ENCODE measurements around the gene TOB1. TPM values are rescaled to one million over a fixed set of nuclear protein-coding genes. Genes with fewer than 3 reads are reported as not detected.

Gene TOB1
- total and polyA plus RNA-seq, 2 donors (not counting 1 experiment from before 2014, with no cell fraction given), result 22.0 to 40.5 TPM

- H2AFZ ChIP-seq (ENCODE audit: low read length), result no peak overlapping the region
- H4K20me1 ChIP-seq (ENCODE audit: control insufficient read depth, extremely low read depth, insufficient read depth, low read length), result no peaks in the 10 kb centered on the region
- H3K9ac ChIP-seq (ENCODE audit: insufficient read depth, low read length), result no peak overlapping the region
- no peak overlapping the region for H3K27ac ChIP-seq (ENCODE audit: insufficient read depth, low read length)
- H3K4me3 ChIP-seq (replicated peaks in 1 of 4; ENCODE audit: control extremely low read depth in 1 of 4, insufficient read depth in 1 of 4, low read depth in 3 of 4, low read length in 4 of 4), result no peak overlapping the region
- no peak for TF ChIP-seq CTCF (conservative IDR thresholded peaks at IDR 0.05 in 1 of 2, IDR thresholded peaks at IDR 0.05 in 1 of 2; ENCODE audit: low read depth in 1 of 2, low read length in 2 of 2)
- TF ChIP-seq EZH2 (IDR thresholded peaks at IDR 0.05; ENCODE audit: low read length, missing control alignments), result no peak
- no peaks in the 10 kb centered on the region for H3K36me3 ChIP-seq (ENCODE audit: control insufficient read depth, insufficient read depth, low read length)
- no peak for DNase-seq (ENCODE audit: low read depth in 2 of 2)
- peaks cover 4% of the 10 kb centered on the region for H3K4me1 ChIP-seq (ENCODE audit: control insufficient read depth, extremely low read depth, insufficient read depth, low read length)
- H3K9me3 ChIP-seq (ENCODE audit: control insufficient read depth, insufficient read depth, low read depth, low read length), result no peaks in the 10 kb centered on the region
- H3K4me2 ChIP-seq (ENCODE audit: extremely low read depth, insufficient read depth, low read length), result no peak overlapping the region
- H3K27me3 ChIP-seq (ENCODE audit: control insufficient read depth, insufficient read depth, low read length), result no peaks in the 10 kb centered on the region
- H3K79me2 ChIP-seq (ENCODE audit: control insufficient read depth, insufficient read depth, low read length), result no peaks in the 10 kb centered on the region
These were observed 25.8 kb downstream of the TOB1 start for GRCh38 chr17:50840311-50840851.

- no peak overlapping the region for H3K9ac ChIP-seq (ENCODE audit: insufficient read depth, low read length)
These were observed 26.4 kb downstream of the TOB1 start for GRCh38 chr17:50839591-50840310.

More at GRCh38 chr17:50839591-50840310, 26.4 kb downstream of the TOB1 start:
- no peak for TF ChIP-seq EZH2 (IDR thresholded peaks at IDR 0.05; ENCODE audit: low read length, missing control alignments)
- TF ChIP-seq CTCF (conservative IDR thresholded peaks at IDR 0.05 in 1 of 2, IDR thresholded peaks at IDR 0.05 in 1 of 2; ENCODE audit: low read depth in 1 of 2, low read length in 2 of 2), result no peak
- Histone ChIP-seq H3K36me3 (ENCODE audit: control insufficient read depth, insufficient read depth, low read length) (no peaks in the 10 kb centered on the region), H3K4me1 (ENCODE audit: control insufficient read depth, extremely low read depth, insufficient read depth, low read length) (peaks cover under 1% of the 10 kb centered on the region), H2AFZ (ENCODE audit: low read length) (no peak overlapping the region), H3K4me3 (replicated peaks in 1 of 4; ENCODE audit: control extremely low read depth in 1 of 4, insufficient read depth in 1 of 4, low read depth in 3 of 4, low read length in 4 of 4) (no peak overlapping the region), H3K4me2 (ENCODE audit: extremely low read depth, insufficient read depth, low read length) (no peak overlapping the region), H3K79me2 (ENCODE audit: control insufficient read depth, insufficient read depth, low read length) (no peaks in the 10 kb centered on the region), H3K9me3 (ENCODE audit: control insufficient read depth, insufficient read depth, low read depth, low read length) (no peaks in the 10 kb centered on the region), H4K20me1 (ENCODE audit: control insufficient read depth, extremely low read depth, insufficient read depth, low read length) (no peaks in the 10 kb centered on the region), H3K27ac (ENCODE audit: insufficient read depth, low read length) (no peak overlapping the region), H3K27me3 (ENCODE audit: control insufficient read depth, insufficient read depth, low read length) (no peaks in the 10 kb centered on the region)
- DNase-seq (ENCODE audit: low read depth in 2 of 2), result no peak

All from fibroblast of lung (primary cell).